Large intestine (tissue), 3 donors: ENCODE measurements around the gene EML1. TPM values are rescaled to one million over a fixed set of nuclear protein-coding genes. Genes with fewer than 3 reads are reported as not detected.
A peak's percentile ranks its signal among the peaks of the same experiment; 100 is the strongest.

Source experiments
- DNase-seq, 2 donors: peaks; one replicate each; pipeline versions ENCODE4 v3.0.0 to v3.0.0-alpha.2; 2013
- H3K27ac ChIP-seq: one replicate; pipeline ENCODE4 v1.5.1; 2013; ENCODE audit warnings: low read length
- H3K27me3 ChIP-seq: 2 replicates; pipeline ENCODE4 v1.6.1; 2013; ENCODE audit warnings: low read length; ENCODE audit not compliant: control insufficient read depth, insufficient read depth
- H3K36me3 ChIP-seq: 2 replicates; pipeline ENCODE4 v1.6.1; 2013; ENCODE audit warnings: low read length; ENCODE audit not compliant: control insufficient read depth, insufficient read depth
- H3K4me1 ChIP-seq: one replicate; pipeline ENCODE4 v1.6.1; 2013; ENCODE audit warnings: low read length; ENCODE audit not compliant: control insufficient read depth, insufficient read depth
- H3K4me3 ChIP-seq: one replicate; pipeline ENCODE4 v1.5.1; 2013; ENCODE audit warnings: low read length
- H3K9me3 ChIP-seq: one replicate; pipeline ENCODE4 v1.6.1; 2013; ENCODE audit warnings: mild to moderate bottlenecking, low read depth, low read length, moderate library complexity; ENCODE audit not compliant: control insufficient read depth
- WGBS: methylation state at CpG from one replicate; pipeline ENCODE4 v1.1.5; 2013; ENCODE audit warnings: low lambda C conversion rate; ENCODE audit not compliant: insufficient coverage; 5-methylcytosine and 5-hydroxymethylcytosine counted together
- polyA plus RNA-seq: library from polyadenylated mRNA; unstranded; fragments of 120-200 nt; gene quantifications from one replicate; pipeline ENCODE4 v1.2.1, GENCODE V29; 2013

EML1 gene
- polyA plus RNA-seq, 1 donor, result 22.0 TPM

GRCh38 chr14:99904506-99904905 lies 111.3 kb downstream of the EML1 start:
- peak in 1 of 2 donors; percentile 43 for DNase-seq
- Histone ChIP-seq H3K4me1 (no peaks in the 10 kb centered on the region), H3K9me3 (peaks cover 5% of the 10 kb centered on the region), H3K4me3 (no peak overlapping the region), H3K27me3 (no peaks in the 10 kb centered on the region), H3K27ac (no peak overlapping the region), H3K36me3 (peaks cover 53% of the 10 kb centered on the region)
- no CpG with 5 or more reads among the region's 2 CpGs for WGBS

- no peak for DNase-seq
- Histone ChIP-seq H3K4me1 (no peaks in the 10 kb centered on the region), H3K4me3 (no peak overlapping the region), H3K9me3 (peaks cover 5% of the 10 kb centered on the region), H3K27me3 (no peaks in the 10 kb centered on the region), H3K36me3 (peaks cover 57% of the 10 kb centered on the region), H3K27ac (no peak overlapping the region)
- WGBS, result no CpG with 5 or more reads among the region's 5 CpGs
These were observed 111.9 kb downstream of the EML1 start for GRCh38 chr14:99905121-99905520.

DNA sequence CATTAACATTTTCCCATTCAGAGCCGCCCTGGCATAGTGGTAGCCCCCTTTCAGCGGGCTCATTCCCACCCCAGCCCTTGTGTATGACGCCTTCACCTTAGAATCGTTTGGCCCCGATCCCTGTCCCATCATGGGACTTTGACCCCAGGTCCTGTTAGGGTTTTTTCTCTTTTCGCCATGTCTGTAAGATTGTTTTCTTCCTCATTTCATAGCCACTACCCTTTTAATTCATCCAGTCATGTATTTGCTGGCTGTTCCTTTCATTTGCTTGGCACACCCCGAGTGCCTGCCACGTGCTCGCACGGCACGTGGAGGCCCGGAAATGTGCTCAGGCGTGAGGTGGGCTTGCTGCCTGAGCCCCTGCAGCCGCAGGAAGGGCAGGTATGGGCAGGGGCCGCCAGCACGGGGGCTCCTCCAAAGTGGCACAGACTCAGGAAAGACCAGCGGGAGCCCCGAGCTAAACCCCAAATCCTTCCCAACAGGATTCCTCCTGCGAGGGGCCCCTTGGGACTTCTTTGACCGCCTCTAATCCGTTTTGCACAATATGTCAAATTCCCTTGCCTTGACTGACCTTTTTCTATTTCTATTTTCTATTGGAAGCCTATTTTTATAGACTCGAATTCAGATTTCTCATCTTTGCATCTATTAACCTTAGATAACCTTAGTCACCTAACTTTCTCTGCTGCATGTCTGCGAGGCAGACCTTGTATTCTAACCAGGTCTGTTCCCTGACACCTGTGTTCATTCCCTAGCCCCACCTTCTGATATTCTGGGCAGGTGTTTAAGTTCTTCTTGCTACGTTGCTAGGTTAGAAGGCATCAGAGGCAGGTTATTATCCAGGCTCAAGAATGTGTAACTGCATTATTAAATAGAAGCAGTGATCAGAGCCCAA lies 114.8 kb downstream of the EML1 start:
- no peaks in the 10 kb centered on the region for H3K4me1 ChIP-seq
- DNase-seq, result no peak
- no peak overlapping the region for H3K27ac ChIP-seq
- no peak overlapping the region for H3K4me3 ChIP-seq
- 91% methylated on average over 7 of the region's 24 CpGs for WGBS
- H3K9me3 ChIP-seq, result peaks cover 5% of the 10 kb centered on the region
- peaks cover 46% of the 10 kb centered on the region for H3K36me3 ChIP-seq
- no peaks in the 10 kb centered on the region for H3K27me3 ChIP-seq

DNA sequence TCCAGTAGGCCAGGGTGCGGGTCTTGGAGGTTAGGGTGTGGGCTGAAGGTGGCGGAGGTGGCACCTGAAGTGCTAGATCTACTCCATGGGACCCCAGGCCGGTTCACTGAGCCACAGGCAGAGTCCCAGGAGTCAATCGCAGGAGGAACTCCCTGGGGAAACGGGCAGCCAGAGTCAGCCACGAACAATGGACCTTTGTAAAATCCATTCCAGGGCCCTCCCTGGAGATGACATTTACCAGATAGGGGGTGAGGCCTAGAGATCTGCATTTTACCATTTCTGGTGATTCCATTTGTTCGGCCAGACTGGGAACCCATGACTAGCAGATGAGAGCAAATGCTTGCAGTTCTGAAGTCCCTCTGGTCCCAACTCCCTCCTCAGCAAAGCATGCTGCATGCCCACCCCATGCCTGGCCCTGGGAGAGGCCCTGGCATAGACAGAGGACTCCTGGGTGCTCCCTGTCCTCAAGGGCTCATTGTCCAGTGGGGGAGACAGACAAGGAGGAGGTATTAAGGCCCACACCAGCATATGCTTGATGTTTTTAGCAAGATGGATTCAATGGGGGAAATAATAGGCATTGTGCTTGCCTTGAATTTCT lies 115.5 kb downstream of the EML1 start:
- H3K36me3 ChIP-seq, result peaks cover 44% of the 10 kb centered on the region
- WGBS, result no CpG with 5 or more reads among the region's 7 CpGs

GRCh38 chr14:99909513-99910064 lies 116.4 kb downstream of the EML1 start:
- H3K4me3 ChIP-seq, result no peak overlapping the region
- H3K27ac ChIP-seq, result no peak overlapping the region
- no peak for DNase-seq
- H3K9me3 ChIP-seq, result peaks cover 2% of the 10 kb centered on the region
- no peaks in the 10 kb centered on the region for H3K27me3 ChIP-seq
- H3K36me3 ChIP-seq, result peaks cover 50% of the 10 kb centered on the region
- WGBS, result 90% methylated on average over 2 of the region's 12 CpGs
- no peaks in the 10 kb centered on the region for H3K4me1 ChIP-seq

More for the DNA sequence above, 115.5 kb downstream of the EML1 start:
- Histone ChIP-seq H3K9me3 (peaks cover 4% of the 10 kb centered on the region), H3K4me3 (no peak overlapping the region), H3K27me3 (no peaks in the 10 kb centered on the region), H3K4me1 (no peaks in the 10 kb centered on the region), H3K27ac (no peak overlapping the region)
- no peak for DNase-seq

GRCh38 chr14:99910337-99911309 lies 117.4 kb downstream of the EML1 start:
- Histone ChIP-seq H3K36me3 (peaks cover 50% of the 10 kb centered on the region), H3K9me3 (peaks cover 2% of the 10 kb centered on the region), H3K4me3 (no peak overlapping the region), H3K27me3 (no peaks in the 10 kb centered on the region), H3K27ac (no peak overlapping the region), H3K4me1 (no peaks in the 10 kb centered on the region)
- no peak for DNase-seq
- WGBS, result 100% methylated on average over 3 of the region's 11 CpGs

- Histone ChIP-seq H3K9me3 (no peaks in the 10 kb centered on the region), H3K27me3 (no peaks in the 10 kb centered on the region), H3K27ac (no peak overlapping the region), H3K4me1 (no peaks in the 10 kb centered on the region), H3K36me3 (peaks cover 53% of the 10 kb centered on the region), H3K4me3 (no peak overlapping the region)
- WGBS, result 80% methylated on average over 1 of the region's 10 CpGs
- no peak for DNase-seq
These were observed 122.3 kb downstream of the EML1 start for GRCh38 chr14:99915305-99916090.

- no peaks in the 10 kb centered on the region for H3K27me3 ChIP-seq
- no peak overlapping the region for H3K27ac ChIP-seq
- no peak overlapping the region for H3K4me3 ChIP-seq
- peaks cover 51% of the 10 kb centered on the region for H3K36me3 ChIP-seq
- no CpG with 5 or more reads among the region's 2 CpGs for WGBS
- no peaks in the 10 kb centered on the region for H3K4me1 ChIP-seq
- no peak for DNase-seq
- H3K9me3 ChIP-seq, result no peaks in the 10 kb centered on the region
These were observed 122.8 kb downstream of the EML1 start for GRCh38 chr14:99916091-99916383.

DNA sequence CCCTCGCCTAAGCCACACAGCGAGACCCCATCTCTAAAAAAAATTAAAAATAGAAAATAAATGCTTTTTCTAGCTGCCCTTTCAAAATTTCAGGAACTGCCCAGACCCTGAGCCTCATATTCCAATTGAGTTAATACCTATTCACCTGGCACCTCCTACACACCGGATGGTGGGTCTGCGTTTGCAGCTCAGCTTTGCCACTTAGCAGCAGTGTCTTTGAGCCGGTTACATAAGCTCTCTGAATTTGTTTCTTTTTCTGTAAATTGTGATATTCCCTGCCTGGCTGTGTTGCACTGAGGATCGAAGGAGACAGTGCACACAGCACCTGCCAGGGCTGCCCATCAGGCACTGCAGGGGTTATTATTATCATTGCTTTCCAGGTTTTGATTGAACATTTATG lies 125.6 kb downstream of the EML1 start:
- WGBS, result no CpG with 5 or more reads among the region's 6 CpGs
- Histone ChIP-seq H3K36me3 (peaks cover 53% of the 10 kb centered on the region), H3K27me3 (no peaks in the 10 kb centered on the region)

More for the DNA sequence above, 125.6 kb downstream of the EML1 start:
- Histone ChIP-seq H3K27ac (no peak overlapping the region), H3K9me3 (no peaks in the 10 kb centered on the region), H3K4me1 (no peaks in the 10 kb centered on the region), H3K4me3 (no peak overlapping the region)
- DNase-seq, result no peak
